Neural cell (in vitro differentiated cells): ENCODE measurements around the gene SPATA45.

ENCODE experiments used
- CTCF ChIP-seq: fragments of 450-650 bp; IDR thresholded peaks from 2 replicates; pipeline ENCODE4 v1.5.1; 2014; ENCODE audit warnings: antibody characterized with exemption, mild to moderate bottlenecking, moderate library complexity; ENCODE audit not compliant: poor library complexity, severe bottlenecking
- EP300 ChIP-seq: fragments of 450-650 bp; conservative IDR thresholded peaks from 2 replicates; pipeline ENCODE4 v1.6.1; 2014; ENCODE audit warnings: antibody characterized with exemption, mild to moderate bottlenecking, moderate library complexity; ENCODE audit not compliant: poor library complexity, severe bottlenecking
- EZH2 ChIP-seq: fragments of 200-600, 300-800 bp; shearing (Covaris generic), sonication (generic); IDR thresholded peaks from 2 replicates; pipeline ENCODE4 v1.6.1; 2014; ENCODE audit warnings: antibody characterized with exemption, low read length, borderline replicate concordance, mild to moderate bottlenecking; ENCODE audit not compliant: insufficient read depth, poor library complexity, severe bottlenecking
- REST ChIP-seq: IDR thresholded peaks from 2 replicates; pipeline ENCODE4 v1.6.1; 2012; ENCODE audit warnings: borderline replicate concordance

GRCh38 chr1:212828395-212828794 lies 19.1 kb downstream of the SPATA45 start:
- no peak for TF ChIP-seq REST
- TF ChIP-seq EZH2: no peak
- no peak for TF ChIP-seq CTCF
- TF ChIP-seq EP300: no peak
